HTERT RPE-1 (cell line): ENCODE data around the gene CPA1.

Experiments
- in situ Hi-C: fragments of 300-500 bp; cut with MboI; formaldehyde crosslinking; loops from 4 replicates; pipeline ENCODE4 v1.14.3; 2020; ENCODE audit warnings: low sequenced_read_pairs

CPA1 gene

DNA sequence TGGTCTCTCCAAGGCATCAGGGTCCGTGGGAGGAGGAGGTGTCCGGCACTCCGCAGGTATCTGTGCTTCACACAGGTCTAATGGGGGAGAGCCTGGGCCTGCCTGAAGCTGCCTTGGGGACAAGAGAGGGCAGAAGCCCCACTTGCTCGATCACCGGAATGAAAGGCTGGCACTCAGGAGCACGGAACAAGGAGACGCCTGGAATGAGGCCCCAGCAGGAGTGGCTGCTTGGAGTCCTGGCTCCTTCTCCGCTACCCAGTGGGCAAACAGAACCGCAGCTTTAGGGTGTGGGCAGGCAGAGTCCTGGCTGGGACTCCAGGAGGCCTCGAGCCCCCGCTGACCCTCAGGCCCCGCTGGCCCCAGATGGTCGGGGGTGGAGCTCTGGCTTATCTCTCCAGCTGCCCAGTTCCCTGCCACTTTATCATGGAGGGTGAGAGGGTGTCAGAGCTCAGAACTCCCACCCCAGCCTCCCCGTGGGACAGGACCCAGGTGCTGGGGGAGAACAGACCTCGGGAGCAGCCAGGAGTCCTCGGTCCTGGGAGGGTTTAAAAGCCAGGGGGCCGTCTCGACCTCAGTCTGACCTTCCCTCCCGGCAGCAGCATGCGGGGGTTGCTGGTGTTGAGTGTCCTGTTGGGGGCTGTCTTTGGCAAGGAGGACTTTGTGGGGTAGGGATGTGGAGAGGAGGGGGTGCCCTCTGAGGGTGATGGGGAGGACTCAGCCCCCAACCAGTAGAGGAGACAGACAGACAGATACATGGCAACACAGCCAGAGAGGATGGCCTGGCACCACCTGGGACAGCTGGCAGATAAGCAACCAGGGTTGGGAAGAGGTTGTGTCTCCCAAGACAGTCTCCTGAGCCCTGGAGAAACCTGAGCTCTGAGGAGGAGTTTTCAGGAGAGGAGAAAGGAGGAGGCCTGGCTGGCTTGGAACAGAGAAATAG, at the start of gene CPA1:
Gene CPA1 (plus strand): TSS at position 574 of the 940 bp plus-strand sequence. CDS start 27 bp downstream, at position 601.
- in situ Hi-C loops: no loop called here

DNA sequence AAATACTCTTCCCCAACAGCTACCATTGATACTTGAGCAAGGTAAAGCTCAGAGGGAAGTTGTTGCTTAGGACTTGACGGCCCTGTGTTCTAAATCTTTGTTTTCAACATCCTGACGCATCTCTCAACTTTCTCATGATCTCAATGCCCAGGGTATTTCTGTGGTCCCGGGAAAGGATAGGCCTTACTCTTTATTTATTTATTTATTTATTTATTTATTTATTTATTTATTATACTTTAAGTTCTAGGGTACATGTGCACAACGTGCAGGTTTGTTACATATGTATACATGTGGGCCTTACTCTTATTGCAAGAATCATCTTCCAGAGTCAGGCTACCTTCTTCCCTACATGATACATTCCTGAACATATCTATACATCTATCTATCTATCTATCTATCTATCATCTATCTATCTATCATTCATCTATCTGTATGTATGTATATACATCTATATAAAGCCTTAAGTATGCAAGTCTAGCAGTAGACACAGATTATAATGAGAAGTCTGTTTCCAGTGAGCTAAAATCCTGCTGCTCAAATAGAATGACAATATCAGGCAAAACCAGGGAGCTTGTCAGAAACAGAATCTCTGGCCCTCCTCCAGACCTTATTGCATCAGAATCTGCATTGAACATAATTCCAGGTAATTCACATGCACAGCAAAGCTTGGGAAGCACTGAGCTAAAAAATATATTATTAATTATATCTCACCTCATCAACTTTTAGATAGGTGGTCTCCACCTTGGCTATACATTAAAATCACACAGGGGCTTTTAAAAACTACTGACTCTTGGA, 47.8 kb upstream of the CPA1 start:
- in situ Hi-C loops: no loop called here

DNA sequence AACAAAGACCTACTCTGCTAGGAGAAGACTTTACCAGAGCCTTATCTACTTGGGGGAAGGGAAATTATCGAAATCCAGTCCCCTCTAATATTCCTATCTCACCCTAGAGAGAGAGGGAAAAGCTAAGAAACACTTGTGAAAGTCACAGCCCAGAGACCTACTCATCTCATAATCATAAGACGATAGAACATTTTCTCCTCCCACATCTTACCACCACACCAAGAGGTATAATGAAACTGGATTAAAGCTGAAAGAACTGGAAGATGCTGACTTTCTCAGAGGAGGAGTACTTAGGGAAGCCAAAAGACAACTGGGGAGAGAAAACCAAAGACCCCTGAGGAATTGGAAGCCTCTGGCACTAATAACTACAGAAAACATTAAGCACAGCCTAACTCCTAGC, 46.5 kb upstream of the CPA1 start:
- in situ Hi-C loops: no loop called here

DNA sequence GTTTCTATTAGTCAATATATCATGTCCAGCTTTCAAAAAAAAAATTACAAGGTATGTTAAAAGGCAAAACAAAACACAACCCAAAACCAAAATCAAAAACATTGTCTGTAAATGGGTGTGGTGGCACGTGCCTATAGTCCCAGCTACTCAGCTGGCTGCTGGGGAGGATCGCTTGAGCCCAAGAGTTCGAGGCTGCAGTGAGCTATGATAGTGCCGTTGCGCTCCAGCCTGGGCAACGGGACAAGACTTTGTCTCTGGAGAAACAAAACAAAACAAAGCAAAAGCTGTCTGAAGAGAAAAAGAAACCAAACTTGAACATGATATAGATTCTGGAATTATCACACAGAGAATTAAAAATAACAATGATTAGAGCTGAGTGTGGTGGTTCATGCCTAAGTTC, 46.0 kb upstream of the CPA1 start:
- in situ Hi-C loops: no loop called here

DNA sequence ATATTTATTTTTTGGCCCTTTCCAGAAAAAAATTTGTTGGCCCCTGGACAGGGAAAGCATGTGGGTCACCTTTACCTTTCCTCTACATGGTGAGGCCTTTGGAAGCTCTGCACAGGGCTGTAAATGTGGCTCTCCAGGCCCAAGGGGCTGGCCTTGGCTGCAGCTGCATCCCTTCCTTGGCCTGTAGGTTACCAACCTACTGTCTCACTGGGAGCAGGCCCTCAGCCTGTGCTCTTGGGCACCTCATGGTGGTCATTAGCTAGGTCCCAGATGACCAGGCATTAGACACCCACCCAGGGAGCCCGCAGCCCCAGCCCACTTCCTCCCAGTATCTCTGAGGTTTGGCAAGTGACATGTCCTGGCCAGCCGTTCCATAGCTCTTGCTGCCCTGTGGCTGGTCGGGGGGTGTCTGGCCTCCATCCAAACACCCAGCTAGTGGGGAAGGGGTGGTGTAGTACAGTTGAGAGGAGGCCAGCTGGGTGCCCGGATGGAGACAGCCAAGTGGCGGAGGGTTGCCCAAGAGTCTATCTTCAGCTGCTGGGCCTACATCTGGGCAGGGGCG, 42.8 kb upstream of the CPA1 start:
- in situ Hi-C loops: no loop called here

DNA sequence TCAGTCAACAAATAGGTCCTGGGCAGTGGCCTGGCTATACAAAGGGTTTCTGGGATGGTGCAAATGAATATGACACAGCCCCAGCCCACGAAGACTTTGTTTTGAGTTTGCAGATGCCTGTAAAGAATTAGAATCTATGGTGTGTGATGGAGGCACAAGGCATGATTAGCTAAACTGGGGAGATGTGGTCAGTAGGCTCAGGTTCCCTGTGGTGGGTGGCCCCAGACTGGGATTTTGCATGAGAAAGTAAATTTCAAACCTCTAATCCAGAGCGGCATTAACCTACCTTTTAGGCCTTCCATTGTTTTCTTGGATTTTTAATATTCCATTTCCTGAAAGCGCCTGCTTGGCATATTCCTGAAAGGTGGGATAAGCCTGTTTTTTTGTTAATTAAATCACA, 42.1 kb upstream of the CPA1 start:
- in situ Hi-C loops: no loop called here

DNA sequence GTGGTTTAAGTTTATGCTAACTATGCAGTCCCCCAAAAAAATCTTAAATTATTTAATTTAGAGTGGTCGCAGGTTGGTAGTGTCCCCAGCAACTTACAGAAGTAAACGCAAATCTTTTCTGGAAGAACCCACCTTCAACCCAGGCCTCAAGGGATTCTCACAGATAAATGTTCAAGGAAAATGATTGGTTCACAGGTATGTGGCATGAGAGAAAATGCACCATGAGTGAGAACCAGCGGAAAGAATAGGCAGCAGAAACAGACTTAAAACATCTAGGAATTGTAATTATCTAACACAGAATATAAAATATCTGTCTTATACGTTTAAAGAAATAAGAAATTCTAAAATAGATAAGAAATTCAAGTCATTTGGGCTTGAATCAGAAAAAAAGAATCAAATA, 38.4 kb upstream of the CPA1 start:
- in situ Hi-C loops: no loop called here

DNA sequence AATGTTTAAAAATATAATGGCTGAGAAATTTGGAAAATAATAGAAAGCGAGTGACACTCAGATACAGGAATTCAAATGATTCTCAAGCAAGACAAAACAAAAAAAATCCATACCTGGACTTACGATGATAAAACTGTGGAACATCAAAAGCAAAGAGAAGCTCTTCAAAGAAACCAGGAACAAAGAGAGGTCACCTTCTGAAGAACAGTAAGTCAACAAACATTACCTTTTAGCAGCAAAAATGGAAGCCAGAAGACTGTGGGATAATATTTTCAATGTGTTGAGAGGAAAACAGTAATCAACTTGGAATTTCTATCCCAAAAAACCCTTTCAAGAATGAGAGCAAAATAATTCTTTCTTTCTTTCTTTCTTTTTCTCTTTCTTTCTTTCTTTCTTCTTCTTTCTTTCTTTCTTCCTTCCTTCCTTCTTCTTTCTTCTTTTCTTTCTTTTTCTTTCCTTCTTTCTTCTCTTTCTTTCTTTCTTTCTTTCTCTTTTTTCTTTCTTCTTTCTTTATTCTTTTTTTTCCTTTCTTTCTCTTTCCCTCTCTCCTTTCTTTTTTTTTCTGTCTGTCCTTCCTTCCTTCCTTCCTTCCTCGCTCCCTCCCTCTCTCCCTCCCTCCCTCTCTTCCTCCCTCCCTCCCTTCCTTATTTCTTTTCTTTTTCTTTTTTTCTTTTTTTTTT, 37.5 kb upstream of the CPA1 start:
- in situ Hi-C loops: no loop called here

DNA sequence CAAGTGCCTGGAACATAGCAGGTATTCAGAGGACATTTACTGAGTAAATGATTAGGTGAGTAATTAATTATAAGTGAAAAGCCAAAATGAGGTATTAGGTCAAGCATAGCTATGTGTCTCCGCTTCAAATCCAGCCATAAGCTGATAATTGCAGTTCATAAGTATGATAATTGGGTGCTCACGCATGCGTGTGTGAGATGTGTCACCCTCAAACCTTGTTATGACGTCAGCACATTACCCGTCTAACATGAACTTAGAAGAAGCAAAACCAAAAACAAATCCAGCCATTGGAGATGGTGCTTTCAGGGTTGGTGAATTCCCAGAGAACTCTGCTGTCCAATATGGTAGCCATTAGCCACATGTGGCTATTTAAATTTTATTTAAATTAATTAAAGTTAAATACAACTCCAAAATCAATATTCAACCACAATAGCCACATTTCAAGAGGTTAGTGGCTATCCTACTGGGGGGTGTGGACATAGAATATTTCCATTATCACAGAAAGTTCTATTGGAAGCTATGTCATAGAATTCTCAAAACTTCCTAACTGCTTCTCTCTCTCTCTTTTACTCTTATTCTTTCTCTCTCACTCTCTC, 35.9 kb upstream of the CPA1 start, which contains the start of gene CPA5:
Gene CPA5 (plus strand): TSS at position 546 of the 596 bp plus-strand sequence. CDS start 1,670 bp downstream, outside the sequence.
- in situ Hi-C loops: no loop called here

DNA sequence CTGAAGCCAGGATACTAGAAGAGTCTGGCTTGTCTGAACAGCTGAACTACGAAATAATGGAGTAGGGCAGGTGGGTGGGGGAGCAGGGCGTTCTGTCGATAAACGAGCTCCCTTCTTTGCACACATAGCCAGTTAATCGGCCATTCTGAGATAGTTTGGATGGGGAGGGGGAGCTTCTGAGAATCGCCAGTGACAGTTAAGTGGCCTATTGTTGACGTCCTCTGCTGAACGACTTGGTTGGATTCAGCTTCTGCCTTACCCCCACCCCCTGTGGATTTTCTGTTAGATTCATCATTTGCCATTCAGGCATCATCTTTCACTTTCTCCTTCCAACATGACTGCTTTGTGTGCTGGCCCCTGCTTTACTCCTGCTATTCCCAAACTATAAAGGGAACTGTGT, 35.2 kb upstream of the CPA1 start:
- in situ Hi-C loops: no loop called here

DNA sequence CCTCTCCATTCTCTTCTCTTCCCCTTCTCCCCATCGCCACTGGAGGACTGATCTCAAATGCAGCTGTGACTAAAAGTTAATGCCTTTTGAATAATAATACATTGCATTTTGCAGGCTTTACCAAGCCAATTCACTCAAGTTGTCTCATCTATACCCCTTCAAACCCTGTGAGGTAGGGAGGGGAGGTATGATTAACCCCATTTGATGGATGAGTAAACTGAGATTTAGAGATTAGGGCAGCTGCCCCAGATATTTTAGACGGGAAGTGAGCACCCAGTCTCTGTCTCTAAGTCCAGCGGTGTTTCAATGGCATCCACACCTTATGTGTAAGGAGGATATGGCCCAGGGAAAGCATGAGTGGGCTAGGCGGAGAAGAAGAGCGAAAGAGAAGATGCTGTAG, 34.6 kb upstream of the CPA1 start:
- in situ Hi-C loops: no loop called here

DNA sequence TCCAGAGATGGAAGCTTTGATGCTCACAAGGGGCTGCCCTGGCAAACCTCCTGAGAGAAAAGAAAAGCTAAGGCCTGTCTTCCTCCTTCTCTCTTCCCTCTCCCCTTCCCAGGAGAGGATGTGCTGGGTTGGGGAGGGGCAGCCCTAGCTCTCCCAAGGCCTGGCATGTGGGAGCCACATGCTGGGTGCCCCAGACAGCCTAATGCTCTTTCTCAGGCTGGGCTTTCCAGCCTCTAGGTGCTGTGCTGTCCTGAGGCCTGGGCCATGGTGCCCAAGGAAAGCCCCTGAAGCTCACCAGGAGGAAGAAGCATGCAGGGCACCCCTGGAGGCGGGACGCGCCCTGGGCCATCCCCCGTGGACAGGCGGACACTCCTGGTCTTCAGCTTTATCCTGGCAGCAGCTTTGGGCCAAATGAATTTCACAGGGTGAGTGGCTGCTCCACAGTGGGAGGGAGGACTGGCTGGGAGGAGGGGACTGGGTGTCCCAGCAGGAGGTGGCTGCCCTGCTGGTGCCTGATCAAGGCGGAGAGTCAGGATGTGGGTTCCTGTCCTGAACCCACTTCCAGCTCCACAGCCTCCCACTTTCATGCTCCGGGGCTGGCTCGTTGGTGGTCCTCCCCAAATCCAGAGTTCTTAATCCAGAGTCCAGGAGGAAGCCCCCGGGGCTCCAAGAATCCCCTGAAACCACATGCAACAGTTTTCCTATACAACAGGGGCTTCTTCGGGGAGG, 34.0 kb upstream of the CPA1 start:
- in situ Hi-C loops: no loop called here

DNA sequence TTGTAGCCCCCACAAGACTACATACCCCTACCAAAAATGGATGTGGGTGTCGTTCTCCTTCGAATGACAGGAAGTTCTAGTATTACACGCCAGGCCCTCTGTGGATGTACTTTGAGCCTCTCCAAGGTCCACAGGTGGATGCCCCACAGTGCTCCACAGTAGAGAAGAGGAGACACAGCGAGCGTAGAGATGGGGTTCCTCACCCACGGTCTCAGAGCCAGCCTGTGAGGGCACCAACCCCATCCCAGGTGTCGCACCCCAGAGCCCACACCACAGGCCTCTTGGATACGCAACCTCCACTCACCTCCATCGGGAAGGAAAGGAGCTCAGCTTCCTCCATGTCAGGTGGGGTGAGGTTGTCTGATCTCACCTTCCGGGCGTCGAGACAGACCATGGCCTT, 33.4 kb upstream of the CPA1 start:
- in situ Hi-C loops: no loop called here

DNA sequence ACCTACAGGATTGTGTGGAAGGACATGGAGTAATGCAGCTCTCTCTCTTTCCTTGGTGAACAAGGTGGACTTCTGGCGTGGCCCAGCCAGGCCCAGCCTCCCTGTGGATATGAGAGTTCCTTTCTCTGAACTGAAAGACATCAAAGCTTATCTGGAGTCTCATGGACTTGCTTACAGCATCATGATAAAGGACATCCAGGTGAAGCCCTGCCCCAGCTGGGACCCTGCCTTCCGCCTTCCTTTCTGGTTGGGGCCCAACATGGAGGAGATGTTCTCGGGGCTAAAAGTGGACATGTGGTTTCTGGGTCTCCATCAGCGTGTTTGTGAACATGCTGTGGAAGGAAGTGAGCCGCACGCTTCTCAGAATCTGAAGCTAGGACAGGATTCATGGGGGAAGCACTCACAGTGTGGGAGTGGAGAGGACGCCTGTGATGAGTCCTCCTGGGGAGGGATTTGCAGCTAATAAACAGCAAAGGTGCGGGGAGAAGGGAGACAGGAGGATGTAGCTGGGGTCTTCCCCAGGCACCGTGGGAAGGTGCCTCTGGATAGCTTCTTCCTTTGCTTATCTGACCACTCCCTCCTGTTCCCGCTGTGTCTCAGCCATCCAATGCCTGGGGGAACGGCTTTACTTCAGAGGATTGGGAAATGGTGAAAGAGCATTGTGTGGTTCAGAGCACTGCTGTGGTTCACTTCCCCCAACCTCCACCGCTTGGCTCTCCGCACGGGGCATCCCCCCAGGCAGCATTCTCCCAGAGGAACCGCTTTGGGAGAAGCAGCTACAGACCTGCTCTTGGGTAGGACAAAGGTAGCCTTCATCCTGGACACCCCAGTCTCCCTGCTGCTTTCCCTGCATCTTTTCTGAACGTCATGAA, 30.1 kb upstream of the CPA1 start:
- in situ Hi-C loops: no loop called here

DNA sequence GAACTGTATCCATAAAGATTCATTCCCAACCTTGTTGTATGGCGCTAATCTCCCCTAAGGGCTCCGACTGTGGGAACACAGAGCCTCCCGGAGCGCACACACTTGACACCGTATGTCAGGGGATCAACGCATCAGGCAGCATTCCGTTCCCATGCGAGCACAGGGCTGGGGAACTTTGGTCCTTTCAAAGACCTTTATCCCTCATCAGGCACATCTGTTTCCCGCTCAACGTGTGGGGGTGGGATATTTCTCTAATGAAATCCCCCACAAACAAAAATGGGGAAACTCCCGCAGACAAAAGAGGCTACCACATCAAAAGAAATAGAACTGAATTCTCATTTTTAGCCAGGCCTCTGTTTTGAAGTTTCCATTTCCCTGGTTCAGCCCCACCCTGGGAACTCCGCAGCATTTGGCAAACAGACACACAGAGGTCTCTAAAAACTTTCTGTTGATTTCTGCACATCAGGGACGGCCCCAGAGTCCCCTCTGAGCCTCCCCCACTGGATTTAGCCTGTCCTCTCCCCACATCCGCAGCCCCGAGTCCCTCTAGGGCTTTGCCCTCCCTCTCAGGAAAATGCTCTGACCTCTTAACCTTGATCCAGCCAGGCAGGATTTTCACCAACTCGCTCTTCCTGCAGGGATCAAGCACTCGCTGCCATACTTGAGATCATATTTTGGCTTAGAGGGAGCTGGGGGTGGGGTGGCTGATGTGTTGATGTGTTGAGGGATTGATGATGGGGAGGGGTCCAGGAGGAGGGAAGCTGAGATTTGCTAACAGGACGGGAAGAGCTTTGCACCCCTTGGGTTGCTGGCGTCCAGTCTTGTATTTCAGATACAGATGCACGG, 29.1 kb upstream of the CPA1 start:
- in situ Hi-C loops: no loop called here

DNA sequence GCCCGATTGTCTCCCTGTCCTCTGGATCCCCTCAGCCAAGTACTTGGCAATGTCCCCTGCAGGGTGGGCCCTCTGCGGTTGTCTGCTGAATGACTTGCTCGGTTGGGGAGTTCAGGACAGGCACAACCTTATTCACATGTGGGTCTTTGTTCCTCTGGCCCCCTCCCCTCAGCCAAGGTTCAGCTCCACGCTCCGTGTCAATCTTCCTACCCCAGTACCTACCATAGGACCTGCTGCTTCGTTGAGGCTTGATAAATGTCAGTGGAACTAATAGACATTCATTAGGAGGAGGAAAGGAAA, 28.6 kb upstream of the CPA1 start:
- in situ Hi-C loops: no loop called here

DNA sequence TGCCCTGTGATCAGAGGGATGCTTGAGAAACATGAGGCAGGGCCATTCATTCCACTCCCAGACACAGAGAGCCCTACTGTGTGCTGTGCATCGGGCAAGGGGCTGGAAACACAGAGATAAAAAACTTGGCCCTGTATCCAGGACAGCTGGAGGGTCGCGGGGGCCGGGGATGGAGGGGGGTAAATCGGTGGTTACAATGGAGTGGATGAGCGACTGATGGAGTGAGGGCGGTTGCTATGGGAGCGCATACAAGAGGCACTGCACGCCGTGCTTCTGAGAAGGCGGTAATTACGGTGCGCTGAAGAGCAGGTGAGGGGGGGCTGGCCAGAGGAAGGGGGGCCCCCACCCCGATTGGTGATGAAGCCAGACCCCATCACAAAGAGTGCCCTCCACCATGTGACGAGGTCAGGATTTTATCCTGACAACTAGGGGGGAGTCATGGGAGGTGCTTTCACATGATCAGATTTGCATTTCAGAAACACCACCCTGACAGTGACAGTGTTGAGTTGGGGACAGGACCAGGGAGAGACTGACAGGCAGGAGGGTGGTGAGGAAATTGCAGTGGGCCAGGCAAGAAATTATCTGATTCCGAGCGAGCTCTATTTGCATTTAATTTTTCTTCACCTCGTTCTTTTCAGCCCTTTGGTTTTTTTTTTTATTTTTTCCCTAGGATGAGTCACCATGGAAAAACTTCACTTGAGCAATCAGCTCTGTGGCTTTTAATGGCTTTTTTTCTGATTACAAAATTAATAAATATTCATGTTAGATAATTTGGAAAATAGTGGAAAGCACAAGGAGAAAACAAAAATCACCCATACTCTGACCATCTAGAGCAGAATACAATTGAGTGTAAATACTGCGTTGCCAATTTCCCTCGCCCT, 27.9 kb upstream of the CPA1 start:
- in situ Hi-C loops: no loop called here
